DMS79 treated with DMSO at 0.1 percent for 48 hours (cell line): Measurements from ENCODE around the gene ATP9A.
"Not testable (repeated sequence)": the region's sequence is repeated elsewhere in the genome, so short reads cannot be mapped to it uniquely, and the experiment has no call there.

Experiments
- DNase-seq: peaks from one replicate; lab custom pipeline; 2025; lab: John Stamatoyannopoulos, UW

The ATP9A gene

GRCh38 chr20:51653226-51653625, 115.0 kb downstream of the ATP9A start:
- DNase-seq: no peak

DNA sequence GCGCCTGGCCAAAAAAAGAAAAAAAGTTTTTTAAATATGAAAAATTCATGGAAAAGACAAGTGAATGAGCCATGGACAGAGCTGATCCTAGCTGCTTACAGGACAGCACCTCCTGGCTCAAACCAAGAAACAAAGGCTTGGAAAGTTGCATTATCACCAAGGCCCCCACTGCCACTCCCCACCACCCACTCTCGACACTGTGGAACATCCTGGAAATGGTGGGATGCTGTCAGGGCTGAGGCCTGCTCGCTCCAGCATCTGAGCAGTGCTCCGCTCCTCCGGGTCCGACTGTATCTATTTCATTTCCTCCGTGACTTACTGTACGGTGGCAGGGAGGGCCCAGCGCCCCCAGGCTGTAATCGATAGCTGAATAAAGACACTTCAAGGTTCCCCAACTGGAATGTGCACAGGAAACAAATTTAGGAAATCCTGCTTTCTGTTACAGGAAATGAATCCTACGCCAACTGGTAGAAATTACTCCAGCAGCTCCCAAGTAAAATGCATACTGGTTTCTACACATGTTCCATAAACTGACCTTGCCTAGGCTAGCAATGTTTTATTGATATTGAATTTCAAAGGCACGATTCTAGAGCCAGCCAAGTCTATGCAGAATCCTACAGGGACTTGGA, 116.2 kb downstream of the ATP9A start:
- no peak for DNase-seq

- DNase-seq: no peak
Observed at GRCh38 chr20:51650685-51651134, 117.5 kb downstream of the ATP9A start.

- no peak for DNase-seq
Observed at GRCh38 chr20:51648571-51648947, 119.6 kb downstream of the ATP9A start.

GRCh38 chr20:51647674-51648570, 120.3 kb downstream of the ATP9A start:
- DNase-seq: no peak

DNA sequence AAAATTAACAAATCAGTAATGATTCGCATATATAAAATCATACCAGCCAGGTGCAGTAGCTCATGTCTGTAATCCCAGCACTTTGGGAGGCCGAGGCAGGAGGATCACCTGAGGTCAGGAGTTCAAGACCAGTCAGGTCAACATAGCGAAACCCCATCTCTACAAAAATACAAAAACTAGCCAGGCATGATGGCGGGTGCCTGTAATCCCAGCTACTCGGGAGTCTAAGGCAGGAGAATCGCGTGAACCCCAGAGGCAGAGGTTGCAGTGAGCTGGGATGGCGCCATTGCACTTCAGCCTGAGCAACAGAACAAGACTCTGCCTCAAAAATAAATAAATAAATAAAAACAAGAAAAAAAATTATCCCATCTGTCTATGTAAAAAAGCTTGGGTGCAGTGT, 124.4 kb downstream of the ATP9A start:
- DNase-seq: not testable (repeated sequence)

DNA sequence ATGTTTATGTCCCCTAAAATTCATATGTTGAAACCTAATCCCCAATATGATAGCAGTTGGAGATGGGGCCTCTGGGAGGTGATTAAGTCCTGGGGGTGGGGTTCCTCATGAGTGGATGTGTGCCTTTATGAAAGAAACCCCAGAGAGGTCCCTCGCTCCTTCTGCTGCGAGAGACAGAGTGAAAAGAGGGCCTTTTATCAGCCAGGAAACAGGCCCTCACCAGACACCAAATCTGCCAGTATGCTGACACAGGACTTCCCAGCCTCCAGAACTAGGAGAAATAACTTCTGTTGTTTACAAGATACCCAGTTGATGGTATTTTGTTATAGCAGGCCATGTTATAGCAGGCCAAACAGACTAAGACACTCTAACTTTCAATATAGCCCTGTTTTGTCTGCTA, 124.8 kb downstream of the ATP9A start:
- DNase-seq: no peak

DNA sequence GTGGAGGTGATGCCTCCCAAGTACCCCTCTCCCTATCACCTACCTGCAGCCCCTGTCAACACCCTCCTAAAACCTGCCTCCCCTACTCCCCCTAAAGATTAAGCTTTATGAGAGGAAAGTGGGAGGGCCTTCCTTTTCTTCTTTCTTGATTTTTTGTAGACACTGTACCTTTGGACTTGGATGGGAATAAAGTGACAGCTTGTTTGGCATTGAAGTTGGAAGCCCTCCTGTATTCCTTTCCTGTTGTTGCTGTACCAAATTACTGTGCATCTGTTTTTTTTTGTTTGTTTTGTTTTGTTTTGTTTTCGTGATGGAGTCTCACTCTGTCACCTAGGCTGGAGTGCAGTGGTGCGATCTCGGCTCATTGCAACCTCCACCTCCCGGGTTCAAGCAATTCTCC, 126.3 kb downstream of the ATP9A start:
- no peak for DNase-seq

GRCh38 chr20:51640743-51641142, 127.4 kb downstream of the ATP9A start:
- DNase-seq: no peak

DNA sequence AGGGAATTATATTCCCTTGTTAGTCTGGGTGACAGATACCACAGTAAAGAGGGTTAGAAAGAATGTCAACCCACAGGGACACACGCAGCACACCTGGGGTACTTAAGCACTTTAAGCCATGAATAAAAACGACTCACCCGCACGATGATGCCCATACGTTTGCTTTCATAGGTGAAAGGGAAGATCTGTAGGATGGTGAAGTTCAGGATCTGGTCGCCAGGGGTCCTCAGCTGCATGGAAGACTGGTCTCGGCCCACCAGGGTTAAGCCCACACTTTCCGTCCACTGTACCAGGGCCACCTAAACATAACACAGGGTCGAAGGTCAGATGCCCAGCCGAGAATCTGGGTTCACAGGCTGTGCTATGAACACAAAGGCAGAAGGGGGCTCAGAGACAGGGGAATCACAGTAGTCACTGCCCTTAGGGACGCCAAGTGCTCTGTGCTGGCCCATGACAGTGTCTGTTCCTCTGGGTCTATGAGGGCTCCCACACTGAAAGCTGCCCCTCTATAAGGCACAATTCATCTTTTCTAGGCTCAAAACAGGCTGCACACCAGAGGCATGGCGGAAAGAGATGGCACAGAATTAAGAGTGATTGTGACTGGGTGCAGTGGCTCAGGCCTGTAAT, 128.9 kb downstream of the ATP9A start:
- no peak for DNase-seq

DNA sequence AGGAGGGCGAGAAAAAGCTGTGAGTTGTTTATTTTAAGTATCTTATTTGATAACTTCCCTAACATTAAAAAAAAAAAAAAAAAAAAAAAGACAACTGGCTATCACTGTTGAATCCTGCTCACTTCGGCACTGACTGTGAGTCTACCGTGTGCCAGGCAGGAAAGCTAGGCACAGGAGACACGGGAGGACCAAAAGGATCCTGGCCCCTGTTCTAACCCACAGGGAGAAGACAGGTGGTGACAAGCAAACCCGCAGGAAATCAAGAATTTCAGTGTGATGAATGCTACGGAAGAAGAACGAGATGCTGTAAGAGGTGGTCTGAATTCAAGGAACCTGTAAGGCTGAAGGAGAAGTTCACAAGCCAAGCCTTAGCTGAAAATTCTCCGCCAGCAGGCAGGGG, 130.9 kb downstream of the ATP9A start:
- no peak for DNase-seq

- no peak for DNase-seq
Observed at GRCh38 chr20:51636123-51636522, 132.1 kb downstream of the ATP9A start.

DNA sequence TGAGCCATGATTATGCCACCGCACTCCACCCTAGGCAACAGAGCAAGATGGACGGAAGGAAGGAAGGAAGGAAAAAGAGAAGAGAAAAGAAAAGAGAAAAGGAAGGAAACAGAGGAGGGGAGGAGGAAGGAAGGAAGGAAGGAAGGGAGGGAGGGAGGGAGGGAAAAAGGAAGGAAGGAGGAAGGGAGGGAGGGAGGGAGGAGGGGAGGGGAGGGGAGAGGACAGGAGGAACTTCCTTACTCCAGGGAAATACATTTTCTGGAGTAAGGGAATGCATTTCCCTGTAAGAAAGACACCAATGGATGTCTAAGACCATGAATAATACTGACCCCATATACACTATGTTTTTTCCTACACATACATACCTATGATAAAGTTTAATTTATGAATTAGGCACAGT, 132.5 kb downstream of the ATP9A start:
- no peak for DNase-seq

DNA sequence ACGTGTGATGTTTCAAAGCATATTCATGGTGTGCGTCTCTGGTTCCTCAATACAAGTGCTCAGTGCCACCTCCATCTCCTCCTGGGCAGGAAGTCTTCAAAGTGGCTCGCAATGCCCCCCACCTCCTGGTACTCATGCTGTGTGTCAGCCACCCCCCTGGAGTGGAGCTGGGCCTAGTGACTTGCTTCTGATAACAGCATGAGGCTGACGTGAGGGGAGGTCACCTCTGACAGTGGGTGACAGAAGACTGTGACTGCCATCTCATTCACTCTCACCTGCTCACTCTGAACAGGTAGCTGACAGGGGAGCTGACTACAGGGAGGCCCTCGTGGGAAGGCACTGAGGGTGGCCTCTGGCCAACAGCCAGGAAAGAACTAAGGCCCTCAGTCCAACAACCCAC, 133.3 kb downstream of the ATP9A start:
- DNase-seq: no peak

DNA sequence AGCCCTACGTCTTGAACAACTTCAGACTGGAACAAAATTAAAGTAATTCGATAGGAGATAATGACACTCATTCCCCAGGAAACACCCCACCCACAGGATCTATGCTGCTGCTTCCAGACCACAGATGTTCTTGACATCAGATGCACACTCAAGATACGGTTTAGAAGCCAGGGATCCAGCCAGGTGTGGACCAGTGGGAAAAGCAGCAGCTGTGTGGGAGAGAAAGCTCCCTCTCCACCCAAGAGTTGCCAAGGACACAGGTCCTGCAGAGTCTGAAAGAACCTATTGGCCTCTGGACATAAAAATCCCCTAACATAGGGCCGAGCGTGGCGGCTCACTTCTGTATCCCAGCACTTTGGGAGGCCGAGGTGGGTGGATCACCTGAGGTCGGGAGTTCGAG, 133.9 kb downstream of the ATP9A start:
- DNase-seq: no peak

DNA sequence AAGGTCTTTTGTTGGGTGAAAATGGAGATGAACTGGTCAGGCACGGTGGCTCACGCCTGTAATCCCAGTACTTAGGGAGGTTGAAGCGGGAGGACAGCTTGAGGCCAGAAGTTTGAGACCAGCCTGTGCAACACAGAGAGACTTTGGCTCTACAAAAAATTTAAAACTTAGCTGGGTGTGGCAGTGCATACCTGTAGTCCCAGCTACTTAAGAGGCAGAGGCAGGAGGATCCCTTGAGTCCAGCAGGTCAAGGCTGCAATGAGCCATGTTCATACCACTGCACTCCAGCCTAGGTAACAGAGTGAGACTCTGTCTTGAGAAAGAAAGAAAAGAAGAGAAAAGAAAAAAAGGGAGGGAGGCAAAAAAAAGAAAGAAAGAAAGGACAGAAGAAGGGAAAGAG, 134.8 kb downstream of the ATP9A start:
- no peak for DNase-seq

DNA sequence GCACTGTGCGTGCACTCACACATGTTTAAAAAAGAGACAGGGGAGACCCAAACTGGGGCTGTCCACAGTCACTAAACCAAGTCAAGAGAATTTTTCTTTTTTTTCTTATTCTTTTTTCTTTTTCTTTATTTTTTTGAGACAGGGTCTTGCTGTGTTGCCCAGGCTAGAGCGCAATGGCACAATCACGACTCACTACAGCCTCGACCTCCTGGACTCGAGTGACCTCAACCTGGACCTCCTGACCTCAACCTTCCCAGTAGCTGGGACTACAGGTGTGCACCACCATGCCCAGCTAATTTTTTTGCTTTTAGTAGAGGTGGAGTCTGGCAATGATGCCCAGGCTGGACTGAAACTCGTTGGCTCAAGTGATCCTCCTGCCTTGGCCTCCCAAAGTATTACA, 136.2 kb downstream of the ATP9A start:
- no peak for DNase-seq

- no peak for DNase-seq
Observed at GRCh38 chr20:51631011-51631950, 136.9 kb downstream of the ATP9A start.

GRCh38 chr20:51629399-51630058, 138.7 kb downstream of the ATP9A start:
- DNase-seq: no peak

DNA sequence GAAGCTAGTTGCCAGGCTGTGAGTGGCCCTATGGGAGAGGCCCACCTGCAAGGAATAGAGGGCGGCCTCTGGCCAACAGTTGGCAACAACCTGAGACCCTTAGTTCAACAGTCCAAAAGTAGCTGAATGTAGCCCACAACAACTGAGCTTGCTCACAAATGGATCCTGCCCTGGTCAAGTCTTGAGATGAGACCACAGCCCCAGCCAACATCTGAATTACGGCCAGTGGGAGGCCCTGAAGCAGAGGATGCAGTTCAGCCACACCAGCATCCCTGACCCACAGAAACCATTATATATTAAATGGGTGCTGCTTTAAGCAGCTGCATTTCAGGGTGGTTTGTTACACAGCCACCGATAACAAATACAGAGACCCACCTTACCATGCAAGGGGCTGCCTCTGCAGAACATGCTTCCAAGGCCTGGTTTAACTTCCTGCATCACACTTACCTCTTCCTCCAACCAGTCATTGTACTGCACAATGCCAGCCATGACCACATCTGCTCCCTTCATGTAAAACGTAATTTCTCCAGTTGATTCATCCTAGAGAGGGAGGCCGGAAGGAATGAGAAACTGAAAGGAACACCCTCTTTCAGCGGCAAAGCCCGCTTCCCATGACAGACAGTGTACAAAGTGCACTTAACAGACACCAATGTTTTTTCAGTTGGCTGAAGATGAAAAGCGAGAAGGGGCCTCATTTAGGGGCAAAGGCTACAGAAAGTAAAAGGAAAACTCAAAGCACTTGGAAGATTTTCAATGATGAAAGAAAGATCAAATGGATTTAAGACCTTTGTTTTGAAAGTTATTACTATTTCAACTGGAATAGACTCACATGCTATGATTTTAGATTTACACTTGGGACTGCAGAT, 139.4 kb downstream of the ATP9A start:
- no peak for DNase-seq
